ENCODE results near the gene CSK.
A peak's percentile ranks its signal among the peaks of the same experiment; 100 is the strongest.

The CSK gene

DNA sequence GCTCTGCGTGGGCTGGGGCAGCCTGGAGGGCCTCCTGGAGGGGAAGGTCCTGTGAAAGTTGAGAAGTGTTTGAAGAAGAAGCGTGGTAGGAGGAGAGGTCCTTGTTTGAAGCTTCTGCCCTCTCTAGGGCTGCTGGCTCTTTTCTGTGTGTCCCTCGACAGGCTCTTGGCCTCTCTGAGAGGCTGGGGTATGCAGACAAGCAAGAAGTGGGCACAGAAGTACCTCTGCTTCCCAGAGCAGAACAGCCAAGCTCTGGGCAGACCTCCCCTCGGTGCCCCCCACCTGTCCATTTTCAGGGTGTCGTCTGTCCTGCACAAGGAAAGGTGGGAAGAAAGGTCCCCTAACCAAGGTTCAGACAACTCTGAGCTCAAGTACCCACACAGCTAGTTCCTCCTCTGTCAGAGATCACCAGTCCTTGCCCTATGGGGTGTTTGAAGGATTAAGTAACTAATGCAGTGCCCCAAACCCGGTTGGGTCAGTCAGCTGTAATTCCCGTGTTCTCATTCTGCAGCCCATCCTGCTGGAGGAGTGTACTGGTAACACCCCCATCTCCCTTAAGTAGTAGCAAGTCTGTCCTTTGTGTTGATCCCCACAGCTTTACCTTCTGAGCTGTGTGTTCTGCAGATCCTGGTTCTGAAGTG is 6.3 kb downstream of the CSK start:
- DNase-seq: no peak

DNA sequence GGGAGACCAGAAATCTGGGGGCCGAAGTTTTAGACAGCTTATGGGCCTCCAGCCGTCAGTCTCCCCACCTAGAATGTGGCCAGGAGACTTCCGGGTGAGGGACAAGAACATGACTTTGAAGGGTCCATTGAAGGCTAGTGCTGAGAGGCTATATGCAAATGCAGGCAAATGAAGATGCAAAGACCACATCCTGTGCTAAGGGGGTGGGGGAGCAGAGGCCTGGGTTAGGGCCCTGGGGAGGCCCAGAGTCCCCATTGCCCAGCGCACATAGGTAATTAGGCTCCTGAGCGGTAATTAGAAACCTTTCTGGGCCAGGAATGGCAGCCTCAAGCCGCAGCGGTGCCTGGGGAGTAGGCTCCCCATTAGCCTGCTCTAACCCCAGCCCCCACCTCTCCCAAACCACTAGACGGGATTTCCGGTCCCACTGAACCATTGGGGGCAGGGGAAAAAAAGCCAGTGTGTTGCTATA is 6.8 kb downstream of the CSK start:
- DNase-seq: peak; percentile 60 to 72

DNA sequence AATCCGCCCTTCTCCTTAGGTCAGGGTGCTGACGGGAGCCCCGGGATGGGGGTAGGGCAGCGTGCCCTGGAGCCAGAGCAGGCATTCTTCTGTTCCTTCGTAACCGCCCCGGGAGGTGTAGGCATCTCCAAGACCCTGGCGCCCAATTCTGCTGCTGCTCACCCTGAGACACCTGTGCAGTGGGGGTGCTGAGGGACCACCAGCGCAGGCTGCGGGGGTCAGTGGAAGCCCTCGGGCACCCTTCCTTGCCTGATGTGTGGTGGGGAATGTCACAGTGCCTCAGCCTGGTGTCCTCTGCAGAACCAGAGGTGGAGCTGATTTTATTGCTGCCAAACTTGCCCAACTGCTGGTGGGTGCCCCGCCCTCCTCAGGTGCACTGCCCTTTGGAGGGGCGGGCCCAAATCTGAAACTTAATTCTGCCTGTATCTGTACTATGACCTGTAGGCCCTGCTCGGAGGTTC is 7.3 kb downstream of the CSK start:
- DNase-seq: peak; percentile 58 to 61

DNA sequence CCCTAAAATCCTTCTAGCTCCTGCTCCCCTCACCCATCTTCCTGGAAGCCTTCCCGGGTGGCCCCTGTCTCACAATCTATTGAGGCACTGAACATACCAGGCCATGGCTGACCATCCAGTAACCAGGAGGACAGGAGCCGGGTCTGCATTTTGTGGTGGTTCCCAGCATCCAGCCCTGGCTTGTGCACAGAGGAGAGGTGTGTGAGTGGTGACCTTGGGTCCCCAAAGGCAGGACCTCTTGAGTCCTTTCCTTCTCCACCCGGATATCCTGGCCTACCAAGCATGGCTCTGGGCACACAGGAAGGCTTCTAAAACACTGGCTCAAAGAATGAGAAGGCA is 7.8 kb downstream of the CSK start:
- DNase-seq: no peak

DNA sequence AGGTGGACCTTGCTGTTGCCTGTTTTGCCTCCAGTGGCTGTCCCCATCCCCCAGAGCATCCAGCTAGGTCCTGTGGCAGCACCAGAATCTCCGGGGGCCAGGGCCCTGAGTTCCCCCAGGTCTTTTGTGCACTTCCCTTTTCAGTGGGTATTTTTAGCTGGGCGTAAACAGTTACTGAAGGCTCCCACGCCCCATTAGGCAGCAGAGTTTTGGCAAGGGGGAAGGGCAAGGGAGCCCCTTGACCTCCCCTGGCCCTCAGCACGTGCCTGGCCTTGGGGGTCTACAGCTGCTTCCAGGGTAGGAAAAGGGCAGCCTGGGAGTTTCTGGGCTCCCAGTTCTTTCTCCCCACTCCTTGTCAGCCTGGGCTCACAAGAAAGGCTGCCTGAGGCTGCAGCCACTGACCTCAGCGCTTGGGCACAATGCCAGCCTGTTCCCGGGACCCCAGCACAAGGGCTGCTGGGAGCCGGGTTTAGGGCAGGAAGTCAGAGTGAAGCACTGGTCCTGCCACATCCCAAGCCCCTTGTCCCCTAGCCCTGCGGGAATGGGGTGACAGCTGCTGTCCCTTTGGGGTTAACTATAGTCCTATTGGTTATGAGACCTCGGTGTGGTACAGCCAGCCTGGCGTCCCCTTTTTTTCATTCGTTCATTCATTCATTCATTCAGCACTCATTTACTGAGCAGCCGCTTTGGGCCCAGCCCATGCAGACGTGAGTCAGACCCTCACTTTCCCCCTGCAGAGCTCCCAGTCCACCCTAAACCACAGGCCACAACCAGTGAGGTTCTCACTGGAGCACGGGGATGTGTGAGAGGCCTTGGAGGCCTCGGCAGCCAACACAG is 8.4 kb downstream of the CSK start:
- DNase-seq: no peak

DNA sequence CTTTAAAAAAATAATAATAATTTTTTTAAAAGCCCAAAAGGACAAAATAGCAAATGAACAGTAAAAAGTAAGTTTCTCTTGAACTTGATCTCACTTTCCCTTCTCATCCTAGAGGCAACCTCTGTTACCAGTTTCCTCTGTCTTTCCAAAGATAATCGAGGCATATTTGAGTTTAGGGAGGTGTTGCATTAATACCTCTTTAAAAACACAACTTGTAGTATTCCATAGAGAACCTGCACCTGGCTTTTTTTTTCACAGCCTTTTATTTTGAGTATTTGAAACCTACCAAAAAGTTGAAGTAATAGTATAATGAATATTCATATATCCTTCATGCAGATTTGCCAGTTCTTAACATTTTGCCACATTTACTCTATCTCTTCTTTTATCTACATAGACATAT is 9.1 kb downstream of the CSK start:
- no peak for DNase-seq

DNA sequence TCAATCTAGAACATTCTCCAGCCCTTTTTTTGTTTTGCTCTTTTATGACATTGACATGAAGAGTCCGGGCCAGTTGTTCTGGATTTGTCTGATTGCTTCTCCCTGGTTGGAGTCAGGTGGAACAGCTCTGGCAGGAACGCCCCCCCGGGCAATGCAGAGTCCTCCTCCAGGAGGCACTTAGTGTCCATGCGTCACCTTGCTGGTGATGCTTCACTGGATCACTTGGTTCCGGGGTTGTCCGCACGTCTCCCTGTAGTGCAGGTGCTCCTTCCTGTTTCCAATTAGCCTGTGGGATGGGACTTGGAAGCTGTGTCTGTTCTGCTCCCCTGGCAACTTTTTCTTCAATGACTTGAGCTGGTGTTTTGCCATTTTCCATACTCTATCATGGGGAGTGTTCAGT is 9.8 kb downstream of the CSK start:
- no peak for DNase-seq

DNA sequence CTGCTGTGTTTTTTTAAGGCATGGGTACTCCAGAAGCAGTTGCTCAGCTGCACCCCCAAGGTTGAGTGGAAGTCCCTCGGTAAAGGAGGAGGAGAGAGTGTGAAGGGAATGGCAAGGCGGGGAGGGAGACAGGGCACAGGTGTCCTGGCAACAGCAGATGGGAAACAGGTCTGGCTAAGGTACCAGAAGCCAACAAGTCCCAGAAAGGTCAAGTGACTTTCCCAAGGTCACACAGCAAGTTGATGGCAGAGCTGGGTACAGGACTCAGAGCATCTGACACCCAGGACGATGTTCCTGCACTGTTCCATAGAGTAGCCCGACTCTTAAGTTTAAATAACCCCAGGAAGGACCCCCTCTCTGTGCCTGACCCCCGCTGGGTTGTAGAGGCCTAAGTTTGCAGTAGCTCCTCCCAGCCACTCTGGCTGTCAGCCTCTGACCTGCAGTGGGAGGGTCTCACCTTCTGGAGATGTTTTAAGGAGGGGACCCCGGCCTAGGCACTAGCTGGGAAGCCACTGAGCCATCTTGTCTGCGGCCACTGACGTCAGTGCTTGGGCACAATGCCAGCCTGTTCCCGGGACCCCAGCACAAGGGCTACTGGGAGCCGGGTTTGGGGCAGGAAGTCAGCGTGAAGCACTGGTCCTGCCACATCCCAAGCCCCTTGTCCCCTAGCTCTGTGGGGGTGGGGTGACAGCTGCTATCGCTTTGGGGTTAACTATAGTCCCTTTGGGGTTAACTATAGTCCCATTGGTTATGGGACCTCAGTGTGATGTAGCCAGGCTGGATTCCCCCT is 10.5 kb downstream of the CSK start:
- no peak for DNase-seq

DNA sequence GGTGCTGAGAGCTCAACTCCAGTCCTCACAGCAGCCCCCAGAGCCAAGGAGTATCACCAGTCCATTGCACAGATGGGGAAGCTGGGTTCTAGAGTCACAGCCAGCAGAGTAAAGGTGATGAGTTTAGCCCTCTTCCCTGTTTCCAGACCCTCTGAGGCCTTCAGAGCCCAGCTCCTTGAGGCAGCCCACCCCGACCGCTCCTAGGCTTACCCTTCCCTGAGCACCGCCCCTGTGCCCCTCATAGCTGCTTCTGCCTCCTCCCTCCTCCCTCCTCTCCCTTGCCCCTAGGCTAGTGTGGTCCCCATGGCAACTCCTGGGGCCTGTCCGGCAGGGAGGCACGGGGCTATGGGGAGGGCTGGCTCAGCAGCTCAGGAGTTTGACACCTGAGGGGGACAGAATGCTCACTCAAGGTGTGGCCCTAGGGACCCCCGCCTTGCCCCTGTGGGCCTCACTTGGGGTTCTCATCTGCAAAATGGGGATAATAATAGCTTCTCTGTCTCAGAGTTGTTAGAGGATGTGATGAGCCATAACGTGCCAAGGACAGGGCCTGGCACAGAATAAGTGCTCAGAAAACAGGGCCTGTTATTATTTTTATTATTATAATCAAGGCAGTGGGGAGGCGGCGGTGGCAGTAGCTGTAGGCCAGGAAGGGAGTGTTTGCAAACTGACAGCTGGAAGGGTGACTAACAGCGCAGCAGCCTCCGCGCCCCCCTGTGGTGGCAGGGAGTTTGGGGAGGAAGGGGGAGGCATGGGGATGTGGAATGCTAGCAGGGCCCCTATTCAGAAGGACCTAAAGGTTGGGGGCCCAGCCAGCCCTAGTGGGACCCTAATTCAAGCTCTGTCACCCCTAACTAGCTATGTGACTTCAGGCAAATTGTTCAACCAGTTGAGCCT is 11.5 kb downstream of the CSK start:
- DNase-seq: peak; percentile 71 to 81

DNA sequence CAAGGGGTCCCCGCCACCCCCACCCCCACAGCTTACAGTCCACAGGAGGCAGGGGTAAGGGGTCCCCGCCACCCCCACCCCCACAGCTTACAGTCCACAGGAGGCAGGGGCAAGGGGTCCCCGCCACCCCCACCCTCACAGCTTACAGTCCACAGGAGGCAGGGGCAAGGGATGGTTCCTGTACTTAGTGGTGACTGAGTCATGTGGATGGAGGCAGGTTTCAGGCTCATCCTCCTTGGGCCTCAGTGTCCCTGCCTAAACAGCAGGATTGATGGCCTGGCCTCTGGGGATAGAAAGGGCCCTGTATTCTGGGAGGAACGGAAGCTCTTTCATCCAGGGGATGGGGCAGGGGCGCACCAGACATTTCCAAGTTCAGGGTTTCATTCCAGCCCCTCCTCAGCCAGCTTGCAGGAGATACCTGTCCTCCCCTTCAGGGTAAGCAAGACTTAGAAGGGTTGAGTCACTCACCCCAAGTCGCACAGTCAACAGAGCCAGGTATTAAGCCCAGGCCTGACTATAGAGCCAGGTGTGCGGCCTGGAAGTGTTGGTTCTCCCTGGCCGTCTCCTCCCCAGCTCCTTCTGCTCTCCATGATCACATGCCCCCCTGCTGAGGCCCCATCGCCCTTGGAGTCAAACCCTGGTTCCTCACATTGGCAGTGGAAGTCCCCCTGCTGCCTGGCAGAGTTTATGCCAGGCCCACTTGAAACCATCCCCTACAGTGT is 12.5 kb downstream of the CSK start:
- no peak for DNase-seq

DNA sequence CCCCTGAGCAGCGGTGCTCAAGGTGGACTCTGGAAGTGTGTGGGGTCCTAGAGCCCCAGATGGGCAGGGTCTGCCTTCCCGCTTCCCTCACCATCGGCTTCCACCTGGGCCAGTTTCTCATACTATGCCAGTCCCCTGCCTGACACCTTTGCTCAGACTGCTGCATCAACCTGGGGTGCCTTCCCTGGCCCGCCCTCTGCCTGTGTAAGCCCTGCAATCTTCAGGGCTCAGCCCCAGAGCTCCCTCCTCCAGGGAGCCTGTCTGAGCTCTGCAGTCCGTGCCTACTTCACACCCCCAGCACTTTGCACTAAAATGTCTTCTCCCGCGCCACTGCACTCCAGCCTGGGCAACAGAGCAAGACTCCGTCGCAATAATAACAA is 13.1 kb downstream of the CSK start:
- DNase-seq: no peak

DNA sequence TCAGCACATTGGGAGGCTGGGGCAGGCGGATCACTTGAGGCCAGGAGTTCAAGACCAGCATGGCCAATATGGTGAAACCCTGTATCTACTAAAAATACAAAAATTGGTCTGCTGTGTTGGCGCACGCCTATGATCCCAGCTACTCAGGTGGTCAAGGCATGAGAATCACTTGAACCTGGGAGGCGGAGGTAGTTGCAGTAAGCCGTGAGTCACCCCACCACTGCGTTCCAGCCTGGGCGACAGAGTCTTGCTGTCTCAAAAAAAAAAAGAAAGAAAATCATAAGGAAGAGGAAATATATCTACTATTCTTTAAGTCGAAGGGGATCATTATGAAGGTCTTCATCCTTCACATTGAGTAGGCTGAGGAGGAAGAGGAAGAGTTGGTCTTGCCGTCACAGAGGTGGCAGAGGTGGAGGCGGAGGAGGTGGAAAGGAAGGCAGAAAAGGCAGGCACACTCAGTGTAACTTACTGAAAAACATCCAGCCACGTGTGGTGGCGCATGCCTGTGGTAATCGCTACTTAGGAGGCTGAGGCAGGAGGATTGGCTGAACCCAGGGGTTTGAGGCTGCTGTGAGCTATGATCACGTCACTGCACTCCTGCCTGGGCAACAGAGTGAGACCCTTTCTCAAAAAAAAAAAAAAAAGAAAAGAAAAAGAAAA is 14.2 kb downstream of the CSK start:
- DNase-seq: no peak

DNA sequence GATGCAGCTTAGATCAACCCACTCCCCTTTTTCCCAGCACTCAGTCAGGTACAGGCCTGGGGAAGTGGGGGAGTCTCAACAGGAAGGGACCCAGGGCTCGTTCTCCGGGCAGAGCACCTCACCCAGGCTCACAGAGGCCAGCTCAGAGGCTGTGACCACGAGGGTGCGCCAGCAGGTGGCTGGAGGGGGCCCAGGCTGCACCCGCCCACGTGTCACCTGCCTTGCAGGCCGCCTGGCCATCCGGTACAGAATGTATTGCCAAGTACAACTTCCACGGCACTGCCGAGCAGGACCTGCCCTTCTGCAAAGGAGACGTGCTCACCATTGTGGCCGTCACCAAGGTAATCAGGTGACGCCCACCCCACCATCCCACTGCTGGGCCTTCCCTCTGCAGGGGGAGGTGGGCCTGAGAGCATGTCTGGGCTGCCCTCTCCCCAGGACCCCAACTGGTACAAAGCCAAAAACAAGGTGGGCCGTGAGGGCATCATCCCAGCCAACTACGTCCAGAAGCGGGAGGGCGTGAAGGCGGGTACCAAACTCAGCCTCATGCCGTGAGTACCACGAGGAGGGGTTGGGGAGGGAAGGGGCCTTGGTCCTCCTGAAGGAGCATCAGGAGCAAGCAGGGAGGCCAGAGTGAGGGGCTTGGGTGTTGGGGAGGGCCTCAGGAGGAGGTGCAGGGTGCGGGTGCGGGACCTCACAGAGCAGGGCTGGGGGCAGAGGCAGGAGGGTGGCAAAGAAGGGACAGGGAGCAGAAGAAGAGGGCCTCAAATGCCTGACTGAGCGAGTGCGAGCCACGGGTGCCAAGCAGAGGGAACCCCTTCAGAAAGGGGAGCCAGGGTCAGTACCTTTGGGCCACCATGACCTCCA is 16.7 kb downstream of the CSK start:
- no peak for DNase-seq

DNA sequence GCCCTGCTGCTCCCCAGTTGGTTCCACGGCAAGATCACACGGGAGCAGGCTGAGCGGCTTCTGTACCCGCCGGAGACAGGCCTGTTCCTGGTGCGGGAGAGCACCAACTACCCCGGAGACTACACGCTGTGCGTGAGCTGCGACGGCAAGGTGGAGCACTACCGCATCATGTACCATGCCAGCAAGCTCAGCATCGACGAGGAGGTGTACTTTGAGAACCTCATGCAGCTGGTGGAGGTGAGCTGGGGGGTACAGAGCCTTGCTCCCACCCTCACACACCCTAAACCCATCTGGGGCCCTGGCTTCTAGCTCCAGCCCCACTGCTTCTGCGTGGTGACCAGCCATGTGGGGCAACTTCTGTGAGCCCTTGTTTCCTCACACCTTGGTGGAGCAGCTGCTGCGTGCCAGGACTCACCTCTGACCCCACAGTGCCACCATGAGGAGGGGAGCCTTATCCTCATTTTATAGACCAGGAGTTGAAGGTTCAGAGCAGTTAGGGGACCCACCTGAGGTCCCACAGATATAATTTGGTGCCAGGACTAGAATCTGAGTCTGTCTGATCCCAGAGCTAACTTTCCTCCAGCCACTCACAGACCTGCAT is 17.5 kb downstream of the CSK start:
- peak in 1 of 2 donors; percentile 49 for DNase-seq

DNA sequence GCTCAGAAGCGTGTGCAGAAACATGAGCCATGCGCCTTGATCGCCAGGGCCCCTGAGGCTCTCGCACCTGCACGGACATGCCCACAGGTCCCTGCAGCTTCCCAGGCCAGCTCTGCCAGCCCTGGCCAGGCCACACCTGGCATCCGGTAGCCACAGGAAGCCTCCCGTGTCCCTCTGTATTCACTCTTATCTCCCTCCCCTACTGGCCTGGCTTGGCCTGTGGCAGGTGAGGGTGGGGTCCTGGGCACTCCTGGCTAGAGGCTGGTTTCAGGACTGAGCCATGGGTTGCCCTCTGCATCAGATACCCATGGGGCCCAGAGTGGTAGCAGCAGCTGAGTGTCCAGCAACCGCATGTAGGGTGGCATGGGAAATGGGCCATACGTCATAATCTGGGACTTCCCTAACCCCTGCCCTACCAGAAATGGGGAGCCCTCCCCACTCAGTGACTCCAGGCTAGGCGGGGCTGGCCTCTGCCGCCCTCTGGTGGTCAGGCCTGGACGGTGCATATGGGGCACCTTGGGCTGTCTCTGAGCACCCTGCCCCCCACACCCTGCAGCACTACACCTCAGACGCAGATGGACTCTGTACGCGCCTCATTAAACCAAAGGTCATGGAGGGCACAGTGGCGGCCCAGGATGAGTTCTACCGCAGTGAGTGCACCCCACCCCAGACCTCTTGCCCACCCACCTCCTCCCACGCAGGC is 18.1 kb downstream of the CSK start:
- peak; percentile 90 to 93 for DNase-seq

DNA sequence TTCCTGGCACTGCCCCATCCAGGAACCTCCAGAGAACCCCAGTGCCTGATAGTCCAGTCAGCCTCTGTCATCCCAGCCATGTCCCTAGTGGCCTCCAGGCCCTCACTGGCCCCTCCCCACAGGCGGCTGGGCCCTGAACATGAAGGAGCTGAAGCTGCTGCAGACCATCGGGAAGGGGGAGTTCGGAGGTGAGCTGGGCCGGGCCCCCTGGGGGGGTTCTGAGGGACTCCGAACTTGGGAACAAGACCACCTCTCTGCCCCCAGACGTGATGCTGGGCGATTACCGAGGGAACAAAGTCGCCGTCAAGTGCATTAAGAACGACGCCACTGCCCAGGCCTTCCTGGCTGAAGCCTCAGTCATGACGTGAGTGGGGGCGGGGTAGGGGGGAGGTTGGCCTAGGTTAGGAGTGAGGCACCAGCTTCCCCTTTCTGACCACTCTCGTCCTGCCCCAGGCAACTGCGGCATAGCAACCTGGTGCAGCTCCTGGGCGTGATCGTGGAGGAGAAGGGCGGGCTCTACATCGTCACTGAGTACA is 18.7 kb downstream of the CSK start:
- no peak for DNase-seq

DNA sequence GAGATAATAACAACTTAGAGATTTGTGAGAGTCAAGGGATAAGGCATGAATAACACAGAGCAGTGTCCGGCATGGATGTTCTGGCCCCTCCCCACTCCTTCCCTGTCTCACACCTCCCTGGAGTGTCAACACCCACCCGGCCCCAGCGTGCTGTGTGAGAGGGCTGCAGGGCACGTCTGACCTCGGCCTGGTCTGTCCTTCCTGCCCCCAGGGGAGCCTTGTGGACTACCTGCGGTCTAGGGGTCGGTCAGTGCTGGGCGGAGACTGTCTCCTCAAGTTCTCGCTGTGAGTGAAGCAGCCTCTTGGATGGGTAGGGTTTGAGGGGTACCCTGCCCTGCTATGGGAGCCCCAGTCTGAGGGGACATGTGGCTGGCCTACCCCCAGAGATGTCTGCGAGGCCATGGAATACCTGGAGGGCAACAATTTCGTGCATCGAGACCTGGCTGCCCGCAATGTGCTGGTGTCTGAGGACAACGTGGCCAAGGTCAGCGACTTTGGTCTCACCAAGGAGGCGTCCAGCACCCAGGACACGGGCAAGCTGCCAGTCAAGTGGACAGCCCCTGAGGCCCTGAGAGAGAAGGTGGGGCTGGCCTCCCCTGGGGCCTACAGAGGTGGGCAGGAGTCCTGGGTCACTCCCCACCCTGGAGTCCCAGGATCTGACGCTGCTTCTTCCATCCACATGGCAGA is 19.6 kb downstream of the CSK start:
- no peak for DNase-seq

DNA sequence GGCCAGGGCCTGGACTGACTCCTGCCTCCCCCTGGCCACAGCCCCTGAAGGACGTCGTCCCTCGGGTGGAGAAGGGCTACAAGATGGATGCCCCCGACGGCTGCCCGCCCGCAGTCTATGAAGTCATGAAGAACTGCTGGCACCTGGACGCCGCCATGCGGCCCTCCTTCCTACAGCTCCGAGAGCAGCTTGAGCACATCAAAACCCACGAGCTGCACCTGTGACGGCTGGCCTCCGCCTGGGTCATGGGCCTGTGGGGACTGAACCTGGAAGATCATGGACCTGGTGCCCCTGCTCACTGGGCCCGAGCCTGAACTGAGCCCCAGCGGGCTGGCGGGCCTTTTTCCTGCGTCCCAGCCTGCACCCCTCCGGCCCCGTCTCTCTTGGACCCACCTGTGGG is 20.4 kb downstream of the CSK start:
- no peak for DNase-seq
